HepG2 (cell line): ENCODE results near the gene LDAH. TPM values are rescaled to one million over a fixed set of nuclear protein-coding genes. Genes with fewer than 3 reads are reported as not detected.
A peak's percentile ranks its signal among the peaks of the same experiment; 100 is the strongest.

Experiments used
- ATAC-seq: fragments of 200-7000 bp; cut with Tn5 transposase; 3 replicates; pipeline ENCODE4 v1.9.1; 2020; ENCODE audit warnings: mild to moderate bottlenecking, moderate library complexity
- BruUV-seq: library from RNA; stranded (reverse); fragments of 400-500 nt; replicated peaks from 2 replicates; lab custom pipeline; 2021; lab: Mats Ljungman, UMichigan
- CTCF ChIA-PET: fragments of 300-600 bp; formaldehyde crosslinking; extraction: SDS; loops from one replicate; lab custom pipeline; 2021; ENCODE audit warnings: low total read pairs, inconsistent platforms, low intra/inter-chr PET ratio; lab: Yijun Ruan, JAX
- POLR2A ChIA-PET: fragments of 350-600 bp; sonication (Branson Sonifier 250); formaldehyde crosslinking; loops from one replicate; lab custom pipeline; 2020; ENCODE audit warnings: antibody characterized with exemption, inconsistent platforms; lab: Yijun Ruan, JAX
- DNase-seq: peaks from one replicate; pipeline ENCODE4 v3.0.0-alpha.2; 2015; ENCODE audit warnings: low spot score
- FAIRE-seq: peaks from 3 replicates; lab custom pipeline; 2011; peaks lifted over from hg19 to GRCh38; lab: Jason Lieb, UNC
- H2AFZ ChIP-seq: one replicate; pipeline ENCODE4 v1.6.1; 2011; ENCODE audit warnings: low read length, inconsistent platforms
- H3K27ac ChIP-seq: fragments of 300-600 bp; 3 replicates; pipeline ENCODE4 v1.8.0; 2011; ENCODE audit warnings: mixed run types, mild to moderate bottlenecking, mixed read lengths, low read length, inconsistent platforms; ENCODE audit not compliant: insufficient read depth; ENCODE audit errors: extremely low read length
- H3K27me3 ChIP-seq, 2 experiments: fragments of 200-600 bp in 1 of 2; 2 replicates in 1 of 2; 3 replicates in 1 of 2; pipeline versions ENCODE4 v1.6.0 to v1.8.0; 2011; ENCODE audit warnings: low read length in 2 of 2, mild to moderate bottlenecking in 2 of 2, moderate library complexity in 2 of 2, inconsistent platforms in 1 of 2; ENCODE audit not compliant: insufficient read depth in 2 of 2, control insufficient read depth in 1 of 2
- H3K36me3 ChIP-seq, 2 experiments: fragments of 200-600 bp in 1 of 2; replicated peaks in 1 of 2; 2 replicates in 1 of 2; 3 replicates in 1 of 2; pipeline versions ENCODE4 v1.5.1 to v1.8.0; 2011; ENCODE audit warnings: low read length in 2 of 2, inconsistent platforms in 1 of 2; ENCODE audit not compliant: insufficient read depth in 2 of 2, control insufficient read depth in 1 of 2
- H3K4me1 ChIP-seq: 2 replicates; pipeline ENCODE4 v1.5.1; 2012; ENCODE audit warnings: low read length, inconsistent platforms; ENCODE audit not compliant: insufficient read depth
- H3K4me2 ChIP-seq: 2 replicates; pipeline ENCODE4 v1.6.0; 2011; ENCODE audit warnings: low read depth, low read length, inconsistent platforms
- H3K4me3 ChIP-seq, 3 experiments: fragments of 200-600 bp in 1 of 3; sonication (generic), shearing (Covaris generic) in 1 of 3; replicated peaks in 1 of 3; 2 replicates each; pipeline ENCODE4 v1.5.1; 2011 to 2016; ENCODE audit warnings: low read length in 3 of 3, inconsistent platforms in 2 of 3, low read depth in 2 of 3, mild to moderate bottlenecking in 2 of 3, control low read depth in 1 of 3, mixed read lengths in 1 of 3; ENCODE audit not compliant: insufficient read depth in 1 of 3
- H3K79me2 ChIP-seq: one replicate; pipeline ENCODE4 v1.6.1; 2011; ENCODE audit warnings: low read length, inconsistent platforms; ENCODE audit not compliant: insufficient read depth
- H3K9ac ChIP-seq: 2 replicates; pipeline ENCODE4 v1.6.0; 2011; ENCODE audit warnings: mild to moderate bottlenecking, low read depth, low read length, inconsistent platforms; ENCODE audit not compliant: insufficient read depth
- H3K9me3 ChIP-seq: 2 replicates; pipeline ENCODE4 v1.5.1; 2012; ENCODE audit warnings: mild to moderate bottlenecking, low read length
- H4K20me1 ChIP-seq: 2 replicates; pipeline ENCODE4 v1.6.0; 2011; ENCODE audit warnings: inconsistent platforms, mild to moderate bottlenecking, low read length, moderate library complexity; ENCODE audit not compliant: insufficient read depth
- AGO2 ChIP-seq: fragments of 200-400 bp; formaldehyde crosslinking; optimal IDR thresholded peaks from 2 replicates; pipeline ENCODE3; 2017; ENCODE audit warnings: mild to moderate bottlenecking, low read depth, low read length, moderate library complexity
- CAMTA2 ChIP-seq: sonication (generic); formaldehyde crosslinking; IDR thresholded peaks from 2 replicates; pipeline ENCODE4 v1.4.0; 2020; ENCODE audit warnings: mild to moderate bottlenecking, missing genetic modification reagents, borderline replicate concordance
- EED ChIP-seq: sonication (generic); formaldehyde crosslinking; IDR thresholded peaks from 2 replicates; pipeline ENCODE4 v1.5.0; 2020; ENCODE audit warnings: mild to moderate bottlenecking, missing genetic modification reagents
- HDAC2 ChIP-seq: sonication (generic); formaldehyde crosslinking; IDR thresholded peaks from 2 replicates; pipeline ENCODE4 v1.4.0; 2020; ENCODE audit warnings: missing genetic modification reagents
- KDM5B ChIP-seq: sonication (generic); formaldehyde crosslinking; IDR thresholded peaks from 2 replicates; pipeline ENCODE4 v1.4.0; 2020; ENCODE audit warnings: missing genetic modification reagents, mild to moderate bottlenecking, borderline replicate concordance
- NFKBIZ ChIP-seq: IDR thresholded peaks from 2 replicates; pipeline ENCODE4 v1.6.1; 2018; ENCODE audit warnings: missing genetic modification reagents, missing compliant biosample characterization
- PATZ1 ChIP-seq: sonication (generic); formaldehyde crosslinking; IDR thresholded peaks from 2 replicates; pipeline ENCODE4 v1.4.0; 2020; ENCODE audit warnings: missing genetic modification reagents
- TBX2 ChIP-seq: sonication (generic); formaldehyde crosslinking; IDR thresholded peaks from 2 replicates; pipeline ENCODE4 v1.5.0; 2020; ENCODE audit warnings: missing genetic modification reagents, mild to moderate bottlenecking, borderline replicate concordance
- ZMAT3 ChIP-seq: sonication (generic); formaldehyde crosslinking; conservative IDR thresholded peaks from 2 replicates; pipeline ENCODE4 v1.7.0; 2021; ENCODE audit warnings: missing genetic modification reagents
- ZNF224 ChIP-seq: sonication (generic); formaldehyde crosslinking; IDR thresholded peaks from 2 replicates; pipeline ENCODE4 v1.5.0; 2020; ENCODE audit warnings: mild to moderate bottlenecking, missing genetic modification reagents
- ZNF350 ChIP-seq: sonication (generic); formaldehyde crosslinking; IDR thresholded peaks from 2 replicates; pipeline ENCODE4 v1.4.0; 2020; ENCODE audit warnings: mild to moderate bottlenecking, low read depth, missing genetic modification reagents, borderline replicate concordance
- ZNF574 ChIP-seq: sonication (generic); formaldehyde crosslinking; IDR thresholded peaks from 2 replicates; pipeline ENCODE4 v1.4.0; 2020; ENCODE audit warnings: missing genetic modification reagents
- ZNF598 ChIP-seq: sonication (generic); formaldehyde crosslinking; IDR thresholded peaks from 2 replicates; pipeline ENCODE4 v1.5.1; 2020; ENCODE audit warnings: mild to moderate bottlenecking, missing genetic modification reagents, borderline replicate concordance
- WGBS: methylation state at CpG from one replicate; pipeline ENCODE4 v1.1.6; 2017; ENCODE audit warnings: low lambda C conversion rate; 5-methylcytosine and 5-hydroxymethylcytosine counted together
- in situ Hi-C: cut with HindIII; loops from 2 replicates; pipeline ENCODE4 v1.10.0; 2017; ENCODE audit warnings: low pct_unique_long_range_greater_than_20kb; ENCODE audit not compliant: extremely low pct_ligation_motif_present
- intact Hi-C: fragments of 100-400 bp; cut with micrococcal nuclease; formaldehyde crosslinking; loops from one replicate; pipeline ENCODE4 v1.10.0; 2022; ENCODE audit not compliant: unreplicated experiment
- polyA plus RNA-seq, 8 experiments: library from polyadenylated mRNA; depleted of rRNA in 3 of 8; stranded (reverse) in 7 of 8; unstranded in 1 of 8; fragments of >200 nt; fragmentation: Illumina TruSeq in 4 of 8; extraction: Trizol in 4 of 8; gene quantifications; 2 replicates each; pipeline versions ENCODE4 v1.2.1 to v1.2.3, GENCODE V29; 2011 to 2016; ENCODE audit warnings: low read depth in 4 of 8, missing spikeins in 1 of 8, mixed read lengths in 1 of 8; ENCODE audit not compliant: insufficient read depth in 1 of 8
- total RNA-seq, 5 experiments: library from RNA; depleted of rRNA; stranded (reverse); fragments of >200 nt; fragmentation: Illumina TruSeq; extraction: Trizol; gene quantifications; 2 replicates each; pipeline ENCODE4 v1.2.3, GENCODE V29; 2016; ENCODE audit warnings: low read depth in 1 of 5

LDAH gene
- total and polyA plus RNA-seq, 2 of the 13 experiments (the other 11 are each of a cell fraction or from before 2014, with no cell fraction given), result 28.8 to 46.2 TPM

- peak; percentile 91 for TF ChIP-seq ZNF574
- peak; percentile 73; the same call in 1 of the 2 replicates for TF ChIP-seq NFKBIZ (CRISPR knock-in tag)
- TF ChIP-seq TBX2, result peak; percentile 79
- TF ChIP-seq AGO2, result peak; percentile 74
Measured at GRCh38 chr2:20650877-20651730, 171.8 kb downstream of the LDAH start, which contains the start of gene HS1BP3 (continued).

GRCh38 chr2:20650393-20650876 is 172.5 kb downstream of the LDAH start:
- CTCF ChIA-PET, result interaction anchor here (0.8 to 1.6 kb wide), 4 partner anchors 8 to 271 kb away, joined by 3 to 11 read pairs (median 3); no protein-coding TSS in a partner anchor
- peak overlapping the region; percentile 74 to 95 (median 81) for H3K4me3 ChIP-seq
- H4K20me1 ChIP-seq, result no peaks in the 10 kb centered on the region
- no peaks in the 10 kb centered on the region for H3K9me3 ChIP-seq
- H2AFZ ChIP-seq, result no peak overlapping the region
- H3K27ac ChIP-seq, result peak overlapping the region; percentile 60
- WGBS, result 16% methylated on average over 16 of the region's 19 CpGs
- ATAC-seq, result peak; percentile 12
- BruUV-seq, result TSS peak; percentile 82
- POLR2A ChIA-PET, result interaction anchor here (0.6 to 5.9 kb wide), 25 partner anchors 8 to 299 kb away, joined by 3 to 51 read pairs (median 5); partner anchors contain the start of genes GDF7, LDAH and RHOB
- in situ Hi-C loops (loop anchor here (25.0 kb wide), 1 partner anchor 312 kb away; no protein-coding TSS in a partner anchor), intact Hi-C loops (no loop called here)
- peak overlapping the region; percentile 90 for H3K9ac ChIP-seq
- FAIRE-seq, result no peak
- H3K4me2 ChIP-seq, result peak overlapping the region; percentile 93
- peaks cover 54% of the 10 kb centered on the region for H3K4me1 ChIP-seq
- no peak for DNase-seq
- H3K27me3 ChIP-seq, result peaks cover 1 to 7% of the 10 kb centered on the region in 2 experiments; a peak in 4 of 5 replicates
- H3K36me3 ChIP-seq, result no peaks in the 10 kb centered on the region; a peak in 1 of 5 replicates
- H3K79me2 ChIP-seq, result peaks cover 9% of the 10 kb centered on the region
- TF ChIP-seq PATZ1 (CRISPR knock-in tag), result no peak
- TF ChIP-seq HDAC2 (CRISPR knock-in tag), result 0 out of 2 replicates have a peak, but pooled peaks have one; percentile 9
- TF ChIP-seq KDM5B (CRISPR knock-in tag), result no peak
- TF ChIP-seq ZMAT3 (CRISPR knock-in tag), result peak; percentile 72; the same call in 1 of the 2 replicates
- no peak for TF ChIP-seq CAMTA2 (CRISPR knock-in tag)
- no peak for TF ChIP-seq ZNF350 (CRISPR knock-in tag)
- TF ChIP-seq ZNF598, result 0 out of 2 replicates have a peak, but pooled peaks have one; percentile 15
- 0 out of 2 replicates have a peak, but pooled peaks have one; percentile 3 for TF ChIP-seq EED (CRISPR knock-in tag)
- no peak for TF ChIP-seq ZNF224 (CRISPR knock-in tag)
